ENCODE results near the gene MME.

The MME gene

GRCh38 chr3:155169197-155169596, 89.1 kb downstream of the MME start:
- TF ChIP-seq TSHZ2 (CRISPR knock-in tag; IDR thresholded peaks at IDR 0.05), result no peak
- no peak for ATAC-seq

DNA sequence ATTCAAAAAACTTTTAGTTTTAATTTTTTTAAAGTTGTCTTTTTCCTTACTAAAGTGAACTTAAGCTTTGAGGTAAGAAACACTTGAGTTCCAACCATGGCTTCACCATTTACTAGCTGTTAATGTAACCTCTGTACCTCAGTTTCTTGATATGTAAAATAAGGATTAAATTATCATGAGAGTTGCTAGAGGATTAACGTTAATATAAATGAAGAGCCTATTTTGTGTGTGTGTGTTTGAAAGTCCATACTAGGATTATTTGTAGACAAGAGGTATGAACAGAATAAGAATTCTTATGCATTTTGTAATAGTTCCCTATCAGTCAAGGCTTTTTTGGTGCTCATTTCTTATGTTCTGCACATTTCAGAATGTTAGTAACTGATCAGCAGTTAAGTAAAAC, 93.7 kb downstream of the MME start:
- no peak for ATAC-seq
- TF ChIP-seq ZFP30 (CRISPR knock-in tag; IDR thresholded peaks at IDR 0.05) (no peak), OSR1 (CRISPR knock-in tag; IDR thresholded peaks at IDR 0.05) (no peak), ZNF8 (CRISPR knock-in tag; IDR thresholded peaks at IDR 0.05) (no peak), ZNF565 (CRISPR knock-in tag; conservative IDR thresholded peaks at IDR 0.05; ENCODE audit: low read depth) (no peak), POU6F1 (CRISPR knock-in tag; IDR thresholded peaks at IDR 0.05; ENCODE audit: borderline replicate concordance, low read depth) (no peak), TCF4 (CRISPR knock-in tag; IDR thresholded peaks at IDR 0.05; ENCODE audit: borderline replicate concordance) (no peak), RARB (CRISPR knock-in tag; IDR thresholded peaks at IDR 0.05) (no peak), CSRNP3 (CRISPR knock-in tag; IDR thresholded peaks at IDR 0.05) (no peak), ZC3H10 (CRISPR knock-in tag; IDR thresholded peaks at IDR 0.05) (no peak), CREB5 (CRISPR knock-in tag; IDR thresholded peaks at IDR 0.05; ENCODE audit: low read depth) (no peak), TOX (CRISPR knock-in tag; IDR thresholded peaks at IDR 0.05; ENCODE audit: borderline replicate concordance) (no peak), CSDC2 (CRISPR knock-in tag; IDR thresholded peaks at IDR 0.05) (no peak), PPARA (CRISPR knock-in tag; IDR thresholded peaks at IDR 0.05; ENCODE audit: borderline replicate concordance) (no peak), ISL1 (CRISPR knock-in tag; IDR thresholded peaks at IDR 0.05) (no peak), ZFP3 (CRISPR knock-in tag; IDR thresholded peaks at IDR 0.05) (no peak)
- TF ChIP-seq, protein P1, sequence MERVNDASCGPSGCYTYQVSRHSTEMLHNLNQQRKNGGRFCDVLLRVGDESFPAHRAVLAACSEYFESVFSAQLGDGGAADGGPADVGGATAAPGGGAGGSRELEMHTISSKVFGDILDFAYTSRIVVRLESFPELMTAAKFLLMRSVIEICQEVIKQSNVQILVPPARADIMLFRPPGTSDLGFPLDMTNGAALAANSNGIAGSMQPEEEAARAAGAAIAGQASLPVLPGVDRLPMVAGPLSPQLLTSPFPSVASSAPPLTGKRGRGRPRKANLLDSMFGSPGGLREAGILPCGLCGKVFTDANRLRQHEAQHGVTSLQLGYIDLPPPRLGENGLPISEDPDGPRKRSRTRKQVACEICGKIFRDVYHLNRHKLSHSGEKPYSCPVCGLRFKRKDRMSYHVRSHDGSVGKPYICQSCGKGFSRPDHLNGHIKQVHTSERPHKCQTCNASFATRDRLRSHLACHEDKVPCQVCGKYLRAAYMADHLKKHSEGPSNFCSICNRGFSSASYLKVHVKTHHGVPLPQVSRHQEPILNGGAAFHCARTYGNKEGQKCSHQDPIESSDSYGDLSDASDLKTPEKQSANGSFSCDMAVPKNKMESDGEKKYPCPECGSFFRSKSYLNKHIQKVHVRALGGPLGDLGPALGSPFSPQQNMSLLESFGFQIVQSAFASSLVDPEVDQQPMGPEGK (CRISPR knock-in tag; IDR thresholded peaks at IDR 0.05; ENCODE audit: borderline replicate concordance), result no peak

- no peak for TF ChIP-seq GLIS3 (CRISPR knock-in tag; IDR thresholded peaks at IDR 0.05)
- no peak for TF ChIP-seq ARNTL (CRISPR knock-in tag; IDR thresholded peaks at IDR 0.05; ENCODE audit: borderline replicate concordance, low read depth)
- TF ChIP-seq ISL1 (CRISPR knock-in tag; IDR thresholded peaks at IDR 0.05), result no peak
- no peak for TF ChIP-seq OSR1 (CRISPR knock-in tag; IDR thresholded peaks at IDR 0.05)
- ATAC-seq, result no peak
Observed at GRCh38 chr3:155178810-155179436, 98.8 kb downstream of the MME start.

GRCh38 chr3:155179437-155179827, 99.3 kb downstream of the MME start:
- ATAC-seq, result no peak; the same call in 2 of the 3 replicates
- TF ChIP-seq CSDC2 (CRISPR knock-in tag; IDR thresholded peaks at IDR 0.05) (no peak), ZNF8 (CRISPR knock-in tag; IDR thresholded peaks at IDR 0.05) (no peak), ZC3H10 (CRISPR knock-in tag; IDR thresholded peaks at IDR 0.05) (no peak), ZFP30 (CRISPR knock-in tag; IDR thresholded peaks at IDR 0.05) (no peak), ZFP3 (CRISPR knock-in tag; IDR thresholded peaks at IDR 0.05) (no peak), GLIS3 (CRISPR knock-in tag; IDR thresholded peaks at IDR 0.05) (no peak), ESRRG (CRISPR knock-in tag; IDR thresholded peaks at IDR 0.05) (no peak), OSR1 (CRISPR knock-in tag; IDR thresholded peaks at IDR 0.05) (no peak), POU6F1 (CRISPR knock-in tag; IDR thresholded peaks at IDR 0.05; ENCODE audit: borderline replicate concordance, low read depth) (no peak), ARNTL (CRISPR knock-in tag; IDR thresholded peaks at IDR 0.05; ENCODE audit: borderline replicate concordance, low read depth) (no peak), SNAI2 (CRISPR knock-in tag; IDR thresholded peaks at IDR 0.05) (no peak), ZNF565 (CRISPR knock-in tag; conservative IDR thresholded peaks at IDR 0.05; ENCODE audit: low read depth) (no peak)
- TF ChIP-seq, protein P1 (CRISPR knock-in tag; IDR thresholded peaks at IDR 0.05; ENCODE audit: borderline replicate concordance), result no peak

Measured in SK-N-SH treated with all-trans-retinoic acid at 6 μM for 48 hours (cell line).